Measurements from ENCODE around the gene CABLES1. TPM values are rescaled to one million over a fixed set of nuclear protein-coding genes. Genes with fewer than 3 reads are reported as not detected.

The CABLES1 gene
- total RNA-seq, 1 experiment from 2014 or later, result 66.4 TPM

GRCh38 chr18:23307567-23308295, 172.4 kb downstream of the CABLES1 start:
- ChIA-PET POLR2A (no interaction called here), CTCF (interaction anchor here (0.5 kb wide), 1 partner anchor 29 kb away, joined by 5 read pairs; no protein-coding TSS in a partner anchor)
- H3K36me3 ChIP-seq (ENCODE audit: control insufficient read depth, insufficient read depth, low read length), result no peaks in the 10 kb centered on the region
- H3K27me3 ChIP-seq (ENCODE audit: control insufficient read depth, insufficient read depth, low read length), result no peaks in the 10 kb centered on the region
- H3K9me3 ChIP-seq (ENCODE audit: control insufficient read depth, insufficient read depth, low read depth, low read length), result no peaks in the 10 kb centered on the region
- H3K4me3 ChIP-seq (ENCODE audit: low read depth in 2 of 2, low read length in 2 of 2), result no peak overlapping the region
- no peak for DNase-seq (ENCODE audit: low read depth, low spot score)
- H3K4me1 ChIP-seq (ENCODE audit: control insufficient read depth, insufficient read depth, low read length), result no peaks in the 10 kb centered on the region
- intact Hi-C loops (cut with micrococcal nuclease; ENCODE audit: unreplicated experiment) (no loop called here), in situ Hi-C loops (cut with HindIII; ENCODE audit: low pct_unique_long_range_greater_than_20kb, low sequenced_read_pairs) (no loop called here)
- BruUV-seq (replicated peaks), result no TSS peak
- no peak overlapping the region for H3K27ac ChIP-seq (ENCODE audit: low read length)
- no peak for TF ChIP-seq SIN3A (IDR thresholded peaks at IDR 0.05; ENCODE audit: borderline replicate concordance, insufficient read depth, low read depth, low read length)
- TF ChIP-seq CTCF (IDR thresholded peaks at IDR 0.05), result no peak
- no peak for TF ChIP-seq REST (IDR thresholded peaks at IDR 0.05; ENCODE audit: insufficient read depth in 1 of 2, low read depth in 2 of 2, low read length in 1 of 2)
- no peak for TF ChIP-seq TCF7L2 (IDR thresholded peaks at IDR 0.05; ENCODE audit: low read depth, low read length)
- no peak for ATAC-seq

Other genes with a start within 250 kb of the CABLES1 start
- 62.8 TPM for gene RBBP8, start 202.2 kb upstream of the CABLES1 start, total RNA-seq (2021; ENCODE audit: unreplicated experiment)

Data from Panc1 (cell line).